ENCODE data around the gene RPS6KA2. TPM values are rescaled to one million over a fixed set of nuclear protein-coding genes. Genes with fewer than 3 reads are reported as not detected.

RPS6KA2 gene
- 12.5 TPM for polyA plus RNA-seq
- long read RNA-seq, donor 1 = 0 reads
- long read RNA-seq, donor 2, full-length matches to known transcripts = 1 of 1 reads
- long read RNA-seq, donor 2, partial matches to known transcripts = 0 of 1 reads
- long read RNA-seq, donor 2, other reads (novel, unspliced or antisense) = 0 of 1 reads
- long read RNA-seq, donor 3, full-length matches to known transcripts = 2 of 2 reads
- long read RNA-seq, donor 3, partial matches to known transcripts = 0 of 2 reads
- long read RNA-seq, donor 3, other reads (novel, unspliced or antisense) = 0 of 2 reads
- long read RNA-seq, donor 4 = 0 reads
- long read RNA-seq, donor 5, full-length matches to known transcripts = 1 of 1 reads
- long read RNA-seq, donor 5, partial matches to known transcripts = 0 of 1 reads
- long read RNA-seq, donor 5, other reads (novel, unspliced or antisense) = 0 of 1 reads
- long read RNA-seq, donor 6, full-length matches to known transcripts = 2 of 2 reads
- long read RNA-seq, donor 6, partial matches to known transcripts = 0 of 2 reads
- long read RNA-seq, donor 6, other reads (novel, unspliced or antisense) = 0 of 2 reads
- long read RNA-seq, donor 7, full-length matches to known transcripts = 1 of 12 reads
- long read RNA-seq, donor 7, partial matches to known transcripts = 11 of 12 reads
- long read RNA-seq, donor 7, other reads (novel, unspliced or antisense) = 0 of 12 reads
- long read RNA-seq, donor 8, full-length matches to known transcripts = 1 of 1 reads
- long read RNA-seq, donor 8, partial matches to known transcripts = 0 of 1 reads
- long read RNA-seq, donor 8, other reads (novel, unspliced or antisense) = 0 of 1 reads
- long read RNA-seq, donor 9, full-length matches to known transcripts = 1 of 1 reads
- long read RNA-seq, donor 9, partial matches to known transcripts = 0 of 1 reads
- long read RNA-seq, donor 9, other reads (novel, unspliced or antisense) = 0 of 1 reads
- long read RNA-seq, donor 10, full-length matches to known transcripts = 1 of 1 reads
- long read RNA-seq, donor 10, partial matches to known transcripts = 0 of 1 reads
- long read RNA-seq, donor 10, other reads (novel, unspliced or antisense) = 0 of 1 reads
- long read RNA-seq, donor 11, full-length matches to known transcripts = 2 of 2 reads
- long read RNA-seq, donor 11, partial matches to known transcripts = 0 of 2 reads
- long read RNA-seq, donor 11, other reads (novel, unspliced or antisense) = 0 of 2 reads

GRCh38 chr6:166627033-166627874 lies at the start of gene RPS6KA2:
Gene RPS6KA2 (minus strand): TSS chr6:166627251. CDS start chr6:166627019, 232 bp downstream.
- H3K36me3 ChIP-seq (ENCODE audit: control insufficient read depth, insufficient read depth, low read length) = no peaks in the 10 kb centered on the region
- peak within 1 kb of the TSS; percentile 81 for H3K27ac ChIP-seq (ENCODE audit: low read length)
- H3K4me3 ChIP-seq (ENCODE audit: low read length) = peak within 1 kb of the TSS; percentile 65
- no peaks in the 10 kb centered on the region for H3K9me3 ChIP-seq (ENCODE audit: control insufficient read depth, low read depth, low read length)
- no CpG with 5 or more reads among the region's 87 CpGs for WGBS (ENCODE audit: insufficient coverage, low lambda C conversion rate)
- H3K4me1 ChIP-seq (ENCODE audit: control insufficient read depth, insufficient read depth, low read length) = peaks cover 19% of the 10 kb centered on the region
- DNase-seq = peak; percentile 99 to 100
- peaks cover 68% of the 10 kb centered on the region for H3K27me3 ChIP-seq (ENCODE audit: control insufficient read depth, insufficient read depth, low read length)

- no peak overlapping the region for H3K27ac ChIP-seq (ENCODE audit: low read length)
- no CpG with 5 or more reads among the region's 14 CpGs for WGBS (ENCODE audit: insufficient coverage, low lambda C conversion rate)
- H3K36me3 ChIP-seq (ENCODE audit: control insufficient read depth, insufficient read depth, low read length) = no peaks in the 10 kb centered on the region
- no peak for DNase-seq
- H3K4me1 ChIP-seq (ENCODE audit: control insufficient read depth, insufficient read depth, low read length) = peaks cover 12% of the 10 kb centered on the region
- H3K27me3 ChIP-seq (ENCODE audit: control insufficient read depth, insufficient read depth, low read length) = peaks cover 19% of the 10 kb centered on the region
- peaks cover 6% of the 10 kb centered on the region for H3K9me3 ChIP-seq (ENCODE audit: control insufficient read depth, low read depth, low read length)
- no peak overlapping the region for H3K4me3 ChIP-seq (ENCODE audit: low read length)
These were observed 49.3 kb upstream of the RPS6KA2 start for GRCh38 chr6:166676270-166676860.

DNA sequence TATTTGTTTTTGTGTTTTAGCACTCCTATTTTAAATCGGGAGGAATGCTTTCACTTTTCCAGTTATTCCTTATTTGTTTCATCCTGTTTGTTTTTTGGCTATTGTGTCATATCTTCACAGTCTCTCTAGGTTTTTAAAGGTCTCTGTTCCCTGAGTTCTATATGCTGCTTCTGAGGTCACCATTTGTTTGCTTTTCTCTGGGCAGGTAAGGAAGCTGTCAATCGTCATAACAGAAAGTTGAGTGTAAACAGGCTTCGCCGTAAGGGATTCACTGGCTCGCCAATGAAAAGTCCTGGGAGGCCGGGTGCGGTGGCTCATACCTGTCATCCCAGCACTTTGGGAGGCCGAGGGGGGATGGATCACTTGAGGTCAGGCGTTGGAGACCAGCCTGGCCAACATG lies 48.7 kb upstream of the RPS6KA2 start:
- 11% methylated on average over 1 of the region's 9 CpGs for WGBS (ENCODE audit: insufficient coverage, low lambda C conversion rate)

GRCh38 chr6:166673309-166673708 lies 46.3 kb upstream of the RPS6KA2 start:
- WGBS (ENCODE audit: insufficient coverage, low lambda C conversion rate) = no CpG with 5 or more reads among the region's 6 CpGs
- H3K27ac ChIP-seq (ENCODE audit: low read length) = no peak overlapping the region
- no peak for DNase-seq
- peaks cover 26% of the 10 kb centered on the region for H3K27me3 ChIP-seq (ENCODE audit: control insufficient read depth, insufficient read depth, low read length)
- peaks cover 7% of the 10 kb centered on the region for H3K4me1 ChIP-seq (ENCODE audit: control insufficient read depth, insufficient read depth, low read length)
- H3K4me3 ChIP-seq (ENCODE audit: low read length) = no peak overlapping the region
- H3K36me3 ChIP-seq (ENCODE audit: control insufficient read depth, insufficient read depth, low read length) = no peaks in the 10 kb centered on the region
- H3K9me3 ChIP-seq (ENCODE audit: control insufficient read depth, low read depth, low read length) = peaks cover 2% of the 10 kb centered on the region

More for the DNA sequence above, 48.7 kb upstream of the RPS6KA2 start:
- Histone ChIP-seq H3K4me1 (ENCODE audit: control insufficient read depth, insufficient read depth, low read length) (peaks cover 12% of the 10 kb centered on the region), H3K36me3 (ENCODE audit: control insufficient read depth, insufficient read depth, low read length) (no peaks in the 10 kb centered on the region), H3K27ac (ENCODE audit: low read length) (no peak overlapping the region), H3K27me3 (ENCODE audit: control insufficient read depth, insufficient read depth, low read length) (peaks cover 24% of the 10 kb centered on the region), H3K4me3 (ENCODE audit: low read length) (no peak overlapping the region), H3K9me3 (ENCODE audit: control insufficient read depth, low read depth, low read length) (peaks cover 6% of the 10 kb centered on the region)
- no peak for DNase-seq

- H3K27ac ChIP-seq (ENCODE audit: low read length) = no peak overlapping the region
- DNase-seq = no peak
- no CpG with 5 or more reads among the region's 14 CpGs for WGBS (ENCODE audit: insufficient coverage, low lambda C conversion rate)
- H3K36me3 ChIP-seq (ENCODE audit: control insufficient read depth, insufficient read depth, low read length) = no peaks in the 10 kb centered on the region
- peaks cover 1% of the 10 kb centered on the region for H3K4me1 ChIP-seq (ENCODE audit: control insufficient read depth, insufficient read depth, low read length)
- H3K4me3 ChIP-seq (ENCODE audit: low read length) = no peak overlapping the region
- peaks cover 31% of the 10 kb centered on the region for H3K27me3 ChIP-seq (ENCODE audit: control insufficient read depth, insufficient read depth, low read length)
- peaks cover 2% of the 10 kb centered on the region for H3K9me3 ChIP-seq (ENCODE audit: control insufficient read depth, low read depth, low read length)
These were observed 45.7 kb upstream of the RPS6KA2 start for GRCh38 chr6:166672624-166673206.

GRCh38 chr6:166672146-166672545 lies 45.1 kb upstream of the RPS6KA2 start:
- no CpG with 5 or more reads among the region's 12 CpGs for WGBS (ENCODE audit: insufficient coverage, low lambda C conversion rate)
- Histone ChIP-seq H3K9me3 (ENCODE audit: control insufficient read depth, low read depth, low read length) (peaks cover 2% of the 10 kb centered on the region), H3K27ac (ENCODE audit: low read length) (no peak overlapping the region), H3K4me3 (ENCODE audit: low read length) (no peak overlapping the region), H3K36me3 (ENCODE audit: control insufficient read depth, insufficient read depth, low read length) (no peaks in the 10 kb centered on the region), H3K4me1 (ENCODE audit: control insufficient read depth, insufficient read depth, low read length) (no peaks in the 10 kb centered on the region), H3K27me3 (ENCODE audit: control insufficient read depth, insufficient read depth, low read length) (peaks cover 31% of the 10 kb centered on the region)
- DNase-seq = no peak

DNA sequence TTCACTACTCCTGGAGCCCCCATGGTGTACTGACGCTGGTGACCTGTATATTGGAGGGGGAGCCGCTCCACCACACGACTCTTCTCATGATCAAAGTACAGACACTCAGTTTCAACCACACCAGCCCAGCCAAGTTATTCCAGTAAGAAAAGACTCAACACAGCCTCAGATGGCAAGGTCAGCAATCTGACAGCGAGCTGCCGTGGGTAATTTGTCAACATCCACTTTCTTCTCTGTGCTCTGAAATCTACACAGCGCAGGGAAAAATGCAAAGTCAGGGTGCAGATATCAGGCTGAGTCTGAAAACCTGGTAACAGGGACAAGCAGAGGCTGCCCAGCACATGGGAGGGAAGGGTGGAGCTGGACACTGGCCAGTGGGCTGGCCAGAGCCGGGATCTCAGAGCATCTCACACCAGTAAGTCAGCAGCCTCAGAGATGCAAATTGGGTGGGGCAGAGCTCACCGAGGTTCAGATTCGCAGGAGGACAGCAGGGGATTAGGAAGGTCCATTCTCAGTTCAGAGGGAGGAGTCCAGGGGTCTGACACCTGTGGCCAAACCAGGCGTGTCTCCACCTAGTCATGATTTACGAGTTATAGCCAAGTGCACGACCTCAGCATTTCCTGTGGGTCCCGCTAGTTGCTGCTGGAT lies 44.5 kb upstream of the RPS6KA2 start:
- no peaks in the 10 kb centered on the region for H3K36me3 ChIP-seq (ENCODE audit: control insufficient read depth, insufficient read depth, low read length)
- no peak overlapping the region for H3K4me3 ChIP-seq (ENCODE audit: low read length)
- H3K4me1 ChIP-seq (ENCODE audit: control insufficient read depth, insufficient read depth, low read length) = no peaks in the 10 kb centered on the region
- WGBS (ENCODE audit: insufficient coverage, low lambda C conversion rate) = 20% methylated on average over 2 of the region's 13 CpGs
- H3K9me3 ChIP-seq (ENCODE audit: control insufficient read depth, low read depth, low read length) = peaks cover 2% of the 10 kb centered on the region
- no peak overlapping the region for H3K27ac ChIP-seq (ENCODE audit: low read length)
- peaks cover 31% of the 10 kb centered on the region for H3K27me3 ChIP-seq (ENCODE audit: control insufficient read depth, insufficient read depth, low read length)
- no peak for DNase-seq

- H3K4me3 ChIP-seq (ENCODE audit: low read length) = no peak overlapping the region
- peaks cover 2% of the 10 kb centered on the region for H3K9me3 ChIP-seq (ENCODE audit: control insufficient read depth, low read depth, low read length)
- no peaks in the 10 kb centered on the region for H3K4me1 ChIP-seq (ENCODE audit: control insufficient read depth, insufficient read depth, low read length)
- no peak for DNase-seq
- H3K27me3 ChIP-seq (ENCODE audit: control insufficient read depth, insufficient read depth, low read length) = peaks cover 31% of the 10 kb centered on the region
- H3K36me3 ChIP-seq (ENCODE audit: control insufficient read depth, insufficient read depth, low read length) = no peaks in the 10 kb centered on the region
- no CpG with 5 or more reads among the region's 5 CpGs for WGBS (ENCODE audit: insufficient coverage, low lambda C conversion rate)
- no peak overlapping the region for H3K27ac ChIP-seq (ENCODE audit: low read length)
These were observed 43.8 kb upstream of the RPS6KA2 start for GRCh38 chr6:166670894-166671293.

DNA sequence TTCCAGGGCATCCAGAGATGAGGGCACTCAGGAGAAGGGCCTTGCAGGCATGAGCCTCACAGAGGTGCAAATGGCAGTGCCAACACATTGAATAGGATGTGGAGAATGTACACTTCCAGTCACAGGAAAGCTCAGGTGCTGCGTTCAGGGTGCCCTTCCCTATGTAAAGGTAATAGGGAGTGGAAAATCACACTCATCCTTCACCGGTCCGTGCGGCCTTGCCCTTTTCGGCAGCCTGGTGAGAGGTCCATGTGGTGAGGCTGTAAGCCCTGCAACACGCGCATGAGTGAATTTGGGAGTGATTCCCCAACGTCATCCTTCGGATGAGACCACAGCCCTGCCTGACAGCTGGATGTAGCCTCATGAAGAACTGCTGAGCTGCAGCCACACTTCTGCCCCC lies 43.0 kb upstream of the RPS6KA2 start:
- Histone ChIP-seq H3K4me1 (ENCODE audit: control insufficient read depth, insufficient read depth, low read length) (no peaks in the 10 kb centered on the region), H3K27me3 (ENCODE audit: control insufficient read depth, insufficient read depth, low read length) (peaks cover 33% of the 10 kb centered on the region), H3K27ac (ENCODE audit: low read length) (no peak overlapping the region), H3K36me3 (ENCODE audit: control insufficient read depth, insufficient read depth, low read length) (no peaks in the 10 kb centered on the region), H3K4me3 (ENCODE audit: low read length) (no peak overlapping the region), H3K9me3 (ENCODE audit: control insufficient read depth, low read depth, low read length) (peaks cover 2% of the 10 kb centered on the region)
- no CpG with 5 or more reads among the region's 9 CpGs for WGBS (ENCODE audit: insufficient coverage, low lambda C conversion rate)
- no peak for DNase-seq
